Airway epithelial cell (primary cell): ENCODE measurements around the gene CST2. TPM values are rescaled to one million over a fixed set of nuclear protein-coding genes. Genes with fewer than 3 reads are reported as not detected.

ENCODE experiments used
- total RNA-seq: library from RNA; depleted of rRNA; stranded (reverse); fragments of >200 nt; gene quantifications from 2 replicates; pipeline ENCODE4 v1.2.3, GENCODE V29; 2015

CST2 gene, protein sequence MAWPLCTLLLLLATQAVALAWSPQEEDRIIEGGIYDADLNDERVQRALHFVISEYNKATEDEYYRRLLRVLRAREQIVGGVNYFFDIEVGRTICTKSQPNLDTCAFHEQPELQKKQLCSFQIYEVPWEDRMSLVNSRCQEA
- not detected in 2 replicates for total RNA-seq

DNA sequence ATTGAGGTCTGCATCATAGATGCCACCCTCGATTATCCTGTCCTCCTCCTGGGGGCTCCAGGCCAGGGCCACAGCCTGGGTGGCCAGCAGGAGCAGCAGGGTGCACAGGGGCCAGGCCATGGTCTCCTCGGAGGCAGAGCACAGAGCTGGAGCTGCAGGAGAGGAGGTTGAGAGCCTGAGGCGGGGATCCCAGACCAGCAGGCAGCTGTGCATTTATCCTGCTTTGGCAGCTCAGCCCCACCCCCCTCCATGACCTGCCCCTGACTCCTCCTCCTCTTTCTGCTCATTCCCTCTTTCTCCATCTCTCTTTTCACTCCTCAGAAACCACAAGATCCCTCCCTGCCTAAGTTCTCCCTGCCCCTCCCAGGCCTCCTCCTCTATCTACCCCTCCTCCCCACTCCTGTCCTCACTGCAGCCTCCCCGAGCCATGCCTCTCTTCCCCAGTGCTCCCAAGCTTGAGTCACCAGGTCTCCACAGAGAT lies at the start of gene CST2:
TSS of gene CST2 (minus strand) at position 189 of the 481 bp plus-strand sequence. CDS start at position 120, 69 bp downstream.

Other genes with a start within 250 kb of the CST2 start
- not detected in 2 replicates for gene CST9, start 220.8 kb downstream of the CST2 start, total RNA-seq
- 466 and 506 TPM in 2 replicates for gene CST3, start 188.8 kb downstream of the CST2 start, total RNA-seq
- not detected in 2 replicates for gene CST4, start 137.7 kb downstream of the CST2 start, total RNA-seq
- 0.28 TPM in 1 of 2 replicates, not detected in the other for gene CST1, start 75.8 kb downstream of the CST2 start, total RNA-seq
- gene CST5, start 53.0 kb upstream of the CST2 start, total RNA-seq: not detected in 2 replicates
- not detected in 2 replicates for gene GGTLC1, start 162.1 kb upstream of the CST2 start, total RNA-seq